Measurements from ENCODE around the gene TRIO. TPM values are rescaled to one million over a fixed set of nuclear protein-coding genes. Genes with fewer than 3 reads are reported as not detected.

Gene TRIO
- total RNA-seq, 2 experiments from 2014 or later: 4.1 to 6.5 TPM

DNA sequence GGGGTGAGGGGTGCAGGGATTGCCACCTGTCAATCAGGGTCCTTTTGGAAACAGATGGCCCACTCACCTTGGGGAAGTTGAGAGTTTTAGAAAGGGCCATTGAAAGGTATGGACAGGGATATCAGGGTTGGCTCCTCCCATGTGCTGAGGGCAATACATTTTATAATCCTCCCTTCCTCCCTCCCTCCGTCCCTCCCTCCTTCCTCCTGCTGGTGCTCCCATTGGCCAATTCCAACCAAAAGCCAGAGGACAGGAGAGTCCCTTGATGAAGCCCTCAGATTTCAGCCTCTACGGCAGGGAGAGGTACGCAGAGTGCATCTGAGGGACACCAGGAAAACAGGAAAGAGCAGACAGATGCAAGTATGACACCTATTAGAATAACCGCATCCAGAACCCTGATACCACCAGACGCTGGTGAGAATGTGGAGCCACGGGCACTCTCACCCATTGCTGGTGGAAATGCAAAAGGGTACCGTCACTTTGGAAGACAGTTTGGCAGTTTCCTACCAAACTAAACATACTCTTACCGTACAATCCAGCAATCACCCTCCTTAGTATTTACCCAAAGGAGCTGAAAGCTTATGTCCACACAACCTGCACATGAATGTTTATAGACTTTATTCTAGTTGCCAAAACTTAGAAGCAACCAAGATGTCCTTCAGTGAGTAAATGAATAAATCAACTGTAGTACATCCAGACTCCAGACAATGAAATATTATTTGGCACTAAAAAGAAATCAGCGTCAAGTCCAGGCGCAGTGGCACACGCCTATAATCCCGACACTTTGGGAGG lies 380.3 kb downstream of the TRIO start:
- no peak for DNase-seq
- H3K36me3 Mint-ChIP-seq (ENCODE audit: low read depth): no peaks in the 10 kb centered on the region
- ChIA-PET POLR2A (no interaction called here), CTCF (no interaction called here)
- H3K27me3 ChIP-seq (ENCODE audit: control insufficient read depth in 1 of 2, insufficient read depth in 2 of 2, low read length in 2 of 2): peaks cover 0 to 3% of the 10 kb centered on the region in 2 experiments
- no peaks in the 10 kb centered on the region for H3K9me3 ChIP-seq (ENCODE audit: control insufficient read depth in 1 of 2, insufficient read depth in 1 of 2, low read length in 2 of 2)
- no peak overlapping the region for H3K27ac ChIP-seq (ENCODE audit: low read depth in 1 of 2, low read length in 2 of 2)
- no peak overlapping the region for H3K27ac Mint-ChIP-seq
- H3K9me3 Mint-ChIP-seq: no peaks in the 10 kb centered on the region
- H3K4me1 ChIP-seq (ENCODE audit: insufficient read depth, low read length): no peaks in the 10 kb centered on the region
- no peaks in the 10 kb centered on the region for H3K4me1 Mint-ChIP-seq (ENCODE audit: low read depth)
- no peak overlapping the region for H3K4me3 Mint-ChIP-seq
- intact Hi-C loops (cut with DNase I, micrococcal nuclease): no loop called here
- H3K36me3 ChIP-seq (ENCODE audit: insufficient read depth, low read length): no peaks in the 10 kb centered on the region
- no peak for TF ChIP-seq CTCF (IDR thresholded peaks at IDR 0.05)
- ATAC-seq (ENCODE audit: poor library complexity): no peak
- H3K4me3 ChIP-seq (ENCODE audit: low read length): no peak overlapping the region
- no peaks in the 10 kb centered on the region for H3K27me3 Mint-ChIP-seq

- Mint-ChIP-seq H3K36me3 (ENCODE audit: low read depth) (no peaks in the 10 kb centered on the region), H3K27me3 (no peaks in the 10 kb centered on the region), H3K4me1 (ENCODE audit: low read depth) (no peaks in the 10 kb centered on the region), H3K9me3 (no peaks in the 10 kb centered on the region), H3K27ac (no peak overlapping the region), H3K4me3 (no peak overlapping the region)
- H3K4me3 ChIP-seq (ENCODE audit: low read length): no peak overlapping the region
- intact Hi-C loops (cut with DNase I, micrococcal nuclease): no loop called here
- H3K4me1 ChIP-seq (ENCODE audit: insufficient read depth, low read length): no peaks in the 10 kb centered on the region
- H3K27ac ChIP-seq (ENCODE audit: low read depth in 1 of 2, low read length in 2 of 2): no peak overlapping the region
- ATAC-seq (ENCODE audit: poor library complexity) (no peak), DNase-seq (no peak)
- TF ChIP-seq CTCF (IDR thresholded peaks at IDR 0.05): no peak
- ChIA-PET CTCF (no interaction called here), POLR2A (no interaction called here)
- H3K9me3 ChIP-seq (ENCODE audit: control insufficient read depth in 1 of 2, insufficient read depth in 1 of 2, low read length in 2 of 2): no peaks in the 10 kb centered on the region
- H3K36me3 ChIP-seq (ENCODE audit: insufficient read depth, low read length): no peaks in the 10 kb centered on the region
- H3K27me3 ChIP-seq (ENCODE audit: control insufficient read depth in 1 of 2, insufficient read depth in 2 of 2, low read length in 2 of 2): peaks cover 0 to 3% of the 10 kb centered on the region in 2 experiments
These were observed 382.3 kb downstream of the TRIO start for GRCh38 chr5:14525397-14525796.

DNA sequence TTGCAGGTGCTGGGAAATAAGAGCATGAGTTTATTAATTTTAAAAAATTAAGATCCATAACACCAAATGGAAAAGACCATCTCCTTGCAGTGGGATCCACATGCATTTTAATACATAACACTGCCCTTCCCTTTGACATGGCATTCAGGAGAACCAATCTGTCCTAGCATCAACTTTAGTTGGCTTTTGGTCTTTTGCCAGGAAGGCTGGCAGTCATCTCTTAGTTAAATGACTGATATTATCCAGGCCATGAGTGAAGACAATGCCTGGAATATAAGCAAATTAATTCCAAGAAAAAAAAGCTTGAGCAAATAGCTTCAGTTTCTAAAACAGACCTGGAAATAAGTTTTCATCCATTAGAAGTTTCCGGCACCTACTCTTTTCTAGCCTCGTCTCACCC lies 383.4 kb downstream of the TRIO start:
- POLR2A ChIA-PET: no interaction called here
- no peaks in the 10 kb centered on the region for H3K9me3 ChIP-seq (ENCODE audit: control insufficient read depth in 1 of 2, insufficient read depth in 1 of 2, low read length in 2 of 2)
- intact Hi-C loops (cut with DNase I, micrococcal nuclease): no loop called here

More for the DNA sequence above, 383.4 kb downstream of the TRIO start:
- no peak for TF ChIP-seq CTCF (IDR thresholded peaks at IDR 0.05)
- H3K27me3 Mint-ChIP-seq: no peaks in the 10 kb centered on the region
- DNase-seq: no peak
- ATAC-seq (ENCODE audit: poor library complexity): no peak
- Histone ChIP-seq H3K4me3 (ENCODE audit: low read length) (no peak overlapping the region), H3K27ac (ENCODE audit: low read depth in 1 of 2, low read length in 2 of 2) (no peak overlapping the region), H3K27me3 (ENCODE audit: control insufficient read depth in 1 of 2, insufficient read depth in 2 of 2, low read length in 2 of 2) (peaks cover 0 to 3% of the 10 kb centered on the region in 2 experiments), H3K36me3 (ENCODE audit: insufficient read depth, low read length) (no peaks in the 10 kb centered on the region), H3K4me1 (ENCODE audit: insufficient read depth, low read length) (no peaks in the 10 kb centered on the region)
- H3K4me1 Mint-ChIP-seq (ENCODE audit: low read depth): no peaks in the 10 kb centered on the region
- no peaks in the 10 kb centered on the region for H3K36me3 Mint-ChIP-seq (ENCODE audit: low read depth)
- no peaks in the 10 kb centered on the region for H3K9me3 Mint-ChIP-seq
- no peak overlapping the region for H3K4me3 Mint-ChIP-seq
- CTCF ChIA-PET: no interaction called here
- no peak overlapping the region for H3K27ac Mint-ChIP-seq
